Gastroesophageal sphincter (tissue), 4 donors: ENCODE measurements around the gene PATL2. TPM values are rescaled to one million over a fixed set of nuclear protein-coding genes. Genes with fewer than 3 reads are reported as not detected.
"Not testable (repeated sequence)": the region's sequence is repeated elsewhere in the genome, so short reads cannot be mapped to it uniquely, and the experiment has no call there.

Experiments
- ATAC-seq: fragments of 150-250 bp; one replicate; pipeline ENCODE4 v1.9.1; 2016; ENCODE audit warnings: mild to moderate bottlenecking, moderate library complexity
- H3K27ac ChIP-seq, 4 donors: fragments of 200-600 bp; sonication (generic) in 3 of 4; 1 replicate in 3 of 4; 2 replicates in 1 of 4; pipeline ENCODE4 v1.5.1; 2016 to 2019
- H3K27me3 ChIP-seq: fragments of 200-600 bp; sonication (generic); one replicate; pipeline ENCODE4 v1.5.1; 2019
- H3K36me3 ChIP-seq, 2 donors: fragments of 200-600 bp; sonication (generic); one replicate each; pipeline ENCODE4 v1.5.1; 2019; ENCODE audit warnings: control low read depth in 1 of 2
- H3K4me1 ChIP-seq, 3 donors: fragments of 200-600 bp; sonication (generic); 1 replicate in 2 of 3; 2 replicates in 1 of 3; pipeline ENCODE4 v1.5.1; 2016 to 2019; ENCODE audit warnings: control low read depth in 2 of 3
- H3K4me3 ChIP-seq, 2 donors: fragments of 200-600 bp; sonication (generic); one replicate each; pipeline ENCODE4 v1.5.1; 2019; ENCODE audit warnings: mild to moderate bottlenecking in 1 of 2, moderate library complexity in 1 of 2
- H3K9me3 ChIP-seq, 3 donors: fragments of 200-600 bp; sonication (generic); one replicate each; pipeline ENCODE4 v1.5.1; 2017 to 2019; ENCODE audit warnings: control low read depth in 2 of 3
- CTCF ChIP-seq, 4 experiments: fragments of 200-600 bp in 2 of 4; fragments of 450-650 bp in 2 of 4; sonication (generic) in 1 of 4; IDR thresholded peaks; one replicate each; pipeline ENCODE4 v1.5.1; 2017 to 2019; ENCODE audit warnings: antibody characterized with exemption in 4 of 4, mild to moderate bottlenecking in 2 of 4, moderate library complexity in 2 of 4
- EP300 ChIP-seq: sonication (generic); formaldehyde crosslinking; IDR thresholded peaks from one replicate; pipeline ENCODE4 v1.6.1; 2017; ENCODE audit warnings: antibody characterized with exemption, mild to moderate bottlenecking
- POLR2A ChIP-seq, 2 donors: fragments of 450-650 bp; IDR thresholded peaks; one replicate each; pipeline ENCODE4 v1.6.1; 2017; ENCODE audit warnings: antibody characterized with exemption in 2 of 2, mild to moderate bottlenecking in 2 of 2, moderate library complexity in 1 of 2
- POLR2AphosphoS5 ChIP-seq: sonication (generic); formaldehyde crosslinking; IDR thresholded peaks from one replicate; pipeline ENCODE4 v1.6.1; 2017; ENCODE audit warnings: antibody characterized with exemption
- WGBS, 2 donors: methylation state at CpG; one replicate each; pipeline ENCODE4 v1.1.5; 2018; ENCODE audit warnings: low coverage in 1 of 2; 5-methylcytosine and 5-hydroxymethylcytosine counted together
- total RNA-seq, 4 donors: library from RNA; depleted of rRNA; stranded (reverse); fragments of >200 nt; gene quantifications; one replicate each; pipeline ENCODE4 v1.1.0, GENCODE V29; 2016

The PATL2 gene
- total RNA-seq, 4 donors from 2014 or later, result 0.81 to 1.2 (median 1.1) TPM; not detected in 1

GRCh38 chr15:44728576-44729407 is 17.7 kb upstream of the PATL2 start:
- H3K4me1 ChIP-seq, result peaks cover 0 to 58% (median 8%) of the 10 kb centered on the region in 3 donors
- peak; percentile 90 for TF ChIP-seq POLR2AphosphoS5
- no peak for TF ChIP-seq CTCF (IDR thresholded peaks at IDR 0.05)
- no peak for TF ChIP-seq EP300
- peak; percentile 77 to 86 for TF ChIP-seq POLR2A (IDR thresholded peaks at IDR 0.05)

GRCh38 chr15:44728232-44728575 is 17.1 kb upstream of the PATL2 start:
- Histone ChIP-seq H3K4me3 (peak overlapping the region; percentile 50 to 75), H3K27ac (peak overlapping the region; percentile 93 to 96 (median 94)), H3K4me1 (peaks cover 0 to 58% (median 8%) of the 10 kb centered on the region in 3 donors), H3K36me3 (peaks cover 0 to 12% of the 10 kb centered on the region in 2 donors)
- not testable (repeated sequence) for H3K9me3 ChIP-seq, H3K27me3 ChIP-seq, ATAC-seq
- WGBS, 2 donors, result 44 to 66% methylated on average over 5 of the region's 5 CpGs

More at GRCh38 chr15:44728576-44729407, 17.7 kb upstream of the PATL2 start:
- peak overlapping the region; percentile 50 to 75 for H3K4me3 ChIP-seq
- WGBS, 2 donors, result 0% methylated on average over 1 to 16 of the region's 36 CpGs
- peaks cover 0 to 12% of the 10 kb centered on the region in 2 donors for H3K36me3 ChIP-seq
- no peaks in the 10 kb centered on the region for H3K27me3 ChIP-seq
- H3K27ac ChIP-seq, result peak overlapping the region; percentile 93 to 96 (median 94)
- ATAC-seq, result peak; percentile 97
- H3K9me3 ChIP-seq, result no peaks in the 10 kb centered on the region

- no peak for ATAC-seq
- Histone ChIP-seq H3K9me3 (no peaks in the 10 kb centered on the region), H3K36me3 (peaks cover 0 to 12% of the 10 kb centered on the region in 2 donors), H3K27me3 (no peaks in the 10 kb centered on the region), H3K4me3 (peak overlapping the region in 1 of 2 donors; percentile 75), H3K4me1 (peaks cover 0 to 58% (median 8%) of the 10 kb centered on the region in 3 donors), H3K27ac (peak overlapping the region; percentile 93 to 96 (median 94))
- WGBS, 2 donors, result 75 to 93% methylated on average over 4 of the region's 6 CpGs
- no peak for TF ChIP-seq POLR2A (IDR thresholded peaks at IDR 0.05)
- no peak for TF ChIP-seq POLR2AphosphoS5
- TF ChIP-seq CTCF (IDR thresholded peaks at IDR 0.05), result no peak
- TF ChIP-seq EP300, result no peak
Observed at GRCh38 chr15:44727485-44728231, 16.5 kb upstream of the PATL2 start.

- 42 to 69% methylated on average over 3 of the region's 5 CpGs for WGBS, 2 donors
- peak overlapping the region; percentile 16 to 96 (median 94) for H3K27ac ChIP-seq
- H3K9me3 ChIP-seq, result no peaks in the 10 kb centered on the region
- TF ChIP-seq POLR2AphosphoS5 (peak; percentile 42), EP300 (no peak), CTCF (IDR thresholded peaks at IDR 0.05) (no peak), POLR2A (IDR thresholded peaks at IDR 0.05) (peak; percentile 33 to 34)
- no peaks in the 10 kb centered on the region for H3K27me3 ChIP-seq
- ATAC-seq, result peak; percentile 32
- peaks cover 0 to 6% of the 10 kb centered on the region in 2 donors for H3K36me3 ChIP-seq
- no peak overlapping the region for H3K4me3 ChIP-seq
- peaks cover 0 to 53% (median 8%) of the 10 kb centered on the region in 3 donors for H3K4me1 ChIP-seq
Observed at GRCh38 chr15:44726568-44727484, 15.7 kb upstream of the PATL2 start.
